Activated CD4-positive, alpha-beta T cell treated with anti-CD3 and anti-CD28 coated beads for 4 hours (primary cell): ENCODE measurements around the gene TPM1.

Source experiments
- DNase-seq, 2 donors: peaks; one replicate each; pipeline ENCODE4 v3.0.0-alpha.2; 2020

Gene TPM1

GRCh38 chr15:63018639-63019038 lies 23.9 kb upstream of the TPM1 start:
- DNase-seq: no peak

GRCh38 chr15:63019511-63020109 lies 22.9 kb upstream of the TPM1 start:
- DNase-seq: no peak

- no peak for DNase-seq
Measured at GRCh38 chr15:63020128-63020527, 22.4 kb upstream of the TPM1 start.

GRCh38 chr15:63020759-63021430 lies 21.7 kb upstream of the TPM1 start:
- no peak for DNase-seq

GRCh38 chr15:63022181-63022580 lies 20.4 kb upstream of the TPM1 start:
- no peak for DNase-seq

GRCh38 chr15:63022663-63023062 lies 19.9 kb upstream of the TPM1 start:
- no peak for DNase-seq

- no peak for DNase-seq
Measured at GRCh38 chr15:63023351-63023945, 19.1 kb upstream of the TPM1 start.

GRCh38 chr15:63025460-63025859 lies 17.1 kb upstream of the TPM1 start:
- DNase-seq: no peak

- DNase-seq: no peak
Measured at GRCh38 chr15:63027646-63028045, 14.9 kb upstream of the TPM1 start.

GRCh38 chr15:63028442-63029110 lies 14.0 kb upstream of the TPM1 start:
- no peak for DNase-seq

- no peak for DNase-seq
Measured at GRCh38 chr15:63029676-63030075, 12.9 kb upstream of the TPM1 start.

- no peak for DNase-seq
Measured at GRCh38 chr15:63030101-63030551, 12.4 kb upstream of the TPM1 start.

- no peak for DNase-seq
Measured at GRCh38 chr15:63034578-63034977, 8.0 kb upstream of the TPM1 start.

- DNase-seq: no peak
Measured at GRCh38 chr15:63035253-63035652, 7.3 kb upstream of the TPM1 start.

GRCh38 chr15:63035977-63036376 lies 6.6 kb upstream of the TPM1 start:
- DNase-seq: no peak

- DNase-seq: no peak
Measured at GRCh38 chr15:63037976-63038720, 4.4 kb upstream of the TPM1 start.

GRCh38 chr15:63038926-63039673 lies 3.4 kb upstream of the TPM1 start:
- no peak for DNase-seq

- no peak for DNase-seq
Measured at GRCh38 chr15:63039811-63040210, 2.7 kb upstream of the TPM1 start.

GRCh38 chr15:63040509-63040908 lies 2.0 kb upstream of the TPM1 start:
- DNase-seq: no peak

- DNase-seq: no peak
Measured at GRCh38 chr15:63040954-63041353, 1.6 kb upstream of the TPM1 start.

GRCh38 chr15:63041402-63041973 lies 1.1 kb upstream of the TPM1 start:
- DNase-seq: no peak

GRCh38 chr15:63042877-63043334 lies 359 bp downstream of the TPM1 start:
- no peak for DNase-seq
